ENCODE results near the gene AOC1.
A peak's percentile ranks its signal among the peaks of the same experiment; 100 is the strongest.

The AOC1 gene

GRCh38 chr7:150875791-150876190, 23.5 kb downstream of the AOC1 start:
- TF ChIP-seq SUZ12 (IDR thresholded peaks at IDR 0.05; ENCODE audit: extremely low read depth, insufficient read depth, insufficient read length) (no peak), YY1 (IDR thresholded peaks at IDR 0.05; ENCODE audit: insufficient read depth, insufficient read length) (no peak), ZNF274 (IDR thresholded peaks at IDR 0.05; ENCODE audit: low read depth, low read length) (no peak)
- DNase-seq (ENCODE audit: low read depth, low spot score): no peak
- Histone ChIP-seq H3K4me1 (ENCODE audit: insufficient read depth, insufficient read length) (no peaks in the 10 kb centered on the region), H3K36me3 (ENCODE audit: insufficient read depth, insufficient read length, low read length) (no peaks in the 10 kb centered on the region), H3K9me3 (ENCODE audit: insufficient read depth, low read length) (peaks cover 1% of the 10 kb centered on the region; the same call in 1 of the 2 replicates), H3K4me3 (ENCODE audit: insufficient read length, low read depth) (no peak overlapping the region), H3K27me3 (ENCODE audit: insufficient read depth, insufficient read length) (no peaks in the 10 kb centered on the region), H3K9ac (ENCODE audit: insufficient read length, low read depth) (no peak overlapping the region)

GRCh38 chr7:150876817-150877526, 24.7 kb downstream of the AOC1 start:
- no peaks in the 10 kb centered on the region for H3K27me3 ChIP-seq (ENCODE audit: insufficient read depth, insufficient read length)
- H3K36me3 ChIP-seq (ENCODE audit: insufficient read depth, insufficient read length, low read length): no peaks in the 10 kb centered on the region
- peak; percentile 88 for DNase-seq (ENCODE audit: low read depth, low spot score)
- H3K9me3 ChIP-seq (ENCODE audit: insufficient read depth, low read length): peaks cover 12% of the 10 kb centered on the region; the same call in 1 of the 2 replicates
- TF ChIP-seq ZNF274 (IDR thresholded peaks at IDR 0.05; ENCODE audit: low read depth, low read length) (no peak), SUZ12 (IDR thresholded peaks at IDR 0.05; ENCODE audit: extremely low read depth, insufficient read depth, insufficient read length) (no peak), YY1 (IDR thresholded peaks at IDR 0.05; ENCODE audit: insufficient read depth, insufficient read length) (no peak)
- peak overlapping the region; percentile 57 for H3K9ac ChIP-seq (ENCODE audit: insufficient read length, low read depth)
- H3K4me3 ChIP-seq (ENCODE audit: insufficient read length, low read depth): peak overlapping the region; percentile 16
- no peaks in the 10 kb centered on the region for H3K4me1 ChIP-seq (ENCODE audit: insufficient read depth, insufficient read length)

GRCh38 chr7:150877536-150877935, 25.2 kb downstream of the AOC1 start:
- Histone ChIP-seq H3K4me3 (ENCODE audit: insufficient read length, low read depth) (no peak overlapping the region), H3K27me3 (ENCODE audit: insufficient read depth, insufficient read length) (no peaks in the 10 kb centered on the region), H3K36me3 (ENCODE audit: insufficient read depth, insufficient read length, low read length) (no peaks in the 10 kb centered on the region), H3K9ac (ENCODE audit: insufficient read length, low read depth) (no peak overlapping the region), H3K4me1 (ENCODE audit: insufficient read depth, insufficient read length) (no peaks in the 10 kb centered on the region), H3K9me3 (ENCODE audit: insufficient read depth, low read length) (peaks cover 12% of the 10 kb centered on the region; the same call in 1 of the 2 replicates)
- TF ChIP-seq SUZ12 (IDR thresholded peaks at IDR 0.05; ENCODE audit: extremely low read depth, insufficient read depth, insufficient read length) (no peak), ZNF274 (IDR thresholded peaks at IDR 0.05; ENCODE audit: low read depth, low read length) (no peak), YY1 (IDR thresholded peaks at IDR 0.05; ENCODE audit: insufficient read depth, insufficient read length) (no peak)
- DNase-seq (ENCODE audit: low read depth, low spot score): no peak

DNA sequence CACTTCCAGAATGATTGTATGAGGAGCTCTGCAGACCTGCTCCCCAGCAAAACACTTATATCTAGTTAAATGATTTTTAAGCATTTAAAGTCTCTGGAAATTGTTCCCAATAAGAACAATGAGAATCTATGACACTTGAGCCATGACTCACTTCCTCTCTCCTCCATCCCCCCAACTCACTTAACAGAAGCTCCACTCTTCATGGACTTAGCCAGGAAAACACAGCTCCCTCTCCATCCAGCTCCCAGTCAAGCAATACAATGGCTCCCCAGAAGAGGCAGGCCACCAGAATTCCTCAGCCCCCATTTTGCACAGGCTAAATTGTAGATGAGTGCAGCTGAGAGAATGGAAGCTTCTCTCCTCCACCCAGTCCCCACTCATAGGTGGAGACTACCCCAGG, 27.0 kb downstream of the AOC1 start:
- Histone ChIP-seq H3K9me3 (ENCODE audit: insufficient read depth, low read length) (peaks cover 12% of the 10 kb centered on the region; the same call in 1 of the 2 replicates), H3K36me3 (ENCODE audit: insufficient read depth, insufficient read length, low read length) (no peaks in the 10 kb centered on the region), H3K27me3 (ENCODE audit: insufficient read depth, insufficient read length) (no peaks in the 10 kb centered on the region), H3K9ac (ENCODE audit: insufficient read length, low read depth) (no peak overlapping the region), H3K4me3 (ENCODE audit: insufficient read length, low read depth) (no peak overlapping the region), H3K4me1 (ENCODE audit: insufficient read depth, insufficient read length) (no peaks in the 10 kb centered on the region)
- TF ChIP-seq ZNF274 (IDR thresholded peaks at IDR 0.05; ENCODE audit: low read depth, low read length) (no peak), YY1 (IDR thresholded peaks at IDR 0.05; ENCODE audit: insufficient read depth, insufficient read length) (no peak), SUZ12 (IDR thresholded peaks at IDR 0.05; ENCODE audit: extremely low read depth, insufficient read depth, insufficient read length) (no peak)
- peak; percentile 33 for DNase-seq (ENCODE audit: low read depth, low spot score)

DNA sequence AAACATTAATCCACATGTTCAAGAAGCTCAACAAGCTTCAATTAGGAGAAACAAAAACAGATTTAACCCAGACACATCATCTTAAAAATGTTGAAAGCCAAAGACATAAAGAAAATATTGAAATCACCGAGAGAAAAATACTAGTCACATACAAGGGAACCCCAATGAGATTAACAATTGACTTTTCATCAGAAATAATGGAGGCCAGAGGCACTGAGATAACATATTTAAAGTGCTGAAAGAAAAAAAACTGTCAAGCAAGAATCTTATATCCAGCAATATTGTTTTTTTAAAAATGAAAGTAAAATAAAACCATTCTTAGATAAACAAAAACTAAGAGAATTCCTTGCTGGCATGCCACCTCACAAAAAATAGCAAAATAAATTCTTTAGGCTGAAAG, 28.9 kb downstream of the AOC1 start:
- no peak for DNase-seq (ENCODE audit: low read depth, low spot score)
- TF ChIP-seq YY1 (IDR thresholded peaks at IDR 0.05; ENCODE audit: insufficient read depth, insufficient read length): no peak
- no peak for TF ChIP-seq SUZ12 (IDR thresholded peaks at IDR 0.05; ENCODE audit: extremely low read depth, insufficient read depth, insufficient read length)
- no peak for TF ChIP-seq ZNF274 (IDR thresholded peaks at IDR 0.05; ENCODE audit: low read depth, low read length)
- H3K4me3 ChIP-seq (ENCODE audit: insufficient read length, low read depth): no peak overlapping the region
- no peaks in the 10 kb centered on the region for H3K27me3 ChIP-seq (ENCODE audit: insufficient read depth, insufficient read length)
- H3K9me3 ChIP-seq (ENCODE audit: insufficient read depth, low read length): peaks cover 12% of the 10 kb centered on the region; the same call in 1 of the 2 replicates
- H3K36me3 ChIP-seq (ENCODE audit: insufficient read depth, insufficient read length, low read length): no peaks in the 10 kb centered on the region
- no peaks in the 10 kb centered on the region for H3K4me1 ChIP-seq (ENCODE audit: insufficient read depth, insufficient read length)
- no peak overlapping the region for H3K9ac ChIP-seq (ENCODE audit: insufficient read length, low read depth)

DNA sequence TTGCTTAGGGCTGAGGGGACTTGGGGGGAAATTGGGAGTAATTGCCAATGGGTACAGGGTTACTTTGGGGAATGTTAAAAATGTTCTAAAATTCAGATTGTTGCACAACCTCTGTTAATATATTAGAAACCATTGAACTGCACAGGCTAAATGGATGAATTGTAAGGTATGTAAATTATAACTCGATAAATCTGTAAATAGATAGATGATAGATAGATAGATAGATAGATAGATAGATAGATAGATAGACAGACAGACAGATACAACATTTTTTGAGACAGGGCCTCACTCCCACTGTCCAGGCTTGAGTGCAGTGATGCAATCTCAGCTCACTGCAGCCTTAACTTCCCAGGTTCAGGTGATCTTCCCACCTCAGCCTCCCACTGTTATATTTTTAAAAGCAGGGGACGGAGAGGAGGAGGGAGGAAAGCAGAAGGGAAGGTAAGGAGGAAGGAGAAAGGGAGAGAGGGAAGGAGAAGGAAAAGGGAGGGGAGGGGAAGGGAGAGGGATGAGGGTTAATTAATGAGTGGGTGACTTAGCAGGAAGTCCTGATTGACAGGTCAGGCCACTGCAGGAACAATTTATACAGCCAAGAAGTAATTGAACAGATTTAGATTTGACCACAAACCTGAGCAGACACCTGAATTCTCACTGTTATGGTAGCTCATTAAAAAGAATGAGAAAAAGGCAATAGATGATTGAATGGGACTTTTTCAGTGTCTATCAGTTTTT, 38.7 kb downstream of the AOC1 start:
- Histone ChIP-seq H3K27me3 (ENCODE audit: insufficient read depth, insufficient read length) (no peaks in the 10 kb centered on the region), H3K36me3 (ENCODE audit: insufficient read depth, insufficient read length, low read length) (no peaks in the 10 kb centered on the region), H3K9ac (ENCODE audit: insufficient read length, low read depth) (no peak overlapping the region), H3K9me3 (ENCODE audit: insufficient read depth, low read length) (0 out of 2 replicates have a peak, but pooled peaks cover 3% of the 10 kb centered on the region), H3K4me1 (ENCODE audit: insufficient read depth, insufficient read length) (no peaks in the 10 kb centered on the region), H3K4me3 (ENCODE audit: insufficient read length, low read depth) (no peak overlapping the region)
- no peak for DNase-seq (ENCODE audit: low read depth, low spot score)
- TF ChIP-seq ZNF274 (IDR thresholded peaks at IDR 0.05; ENCODE audit: low read depth, low read length) (no peak), YY1 (IDR thresholded peaks at IDR 0.05; ENCODE audit: insufficient read depth, insufficient read length) (no peak), SUZ12 (IDR thresholded peaks at IDR 0.05; ENCODE audit: extremely low read depth, insufficient read depth, insufficient read length) (no peak)

- no peak for DNase-seq (ENCODE audit: low read depth, low spot score)
- H3K9ac ChIP-seq (ENCODE audit: insufficient read length, low read depth): no peak overlapping the region
- H3K27me3 ChIP-seq (ENCODE audit: insufficient read depth, insufficient read length): no peaks in the 10 kb centered on the region
Observed at GRCh38 chr7:150891740-150892139, 39.4 kb downstream of the AOC1 start.

More at GRCh38 chr7:150891740-150892139, 39.4 kb downstream of the AOC1 start:
- H3K36me3 ChIP-seq (ENCODE audit: insufficient read depth, insufficient read length, low read length): no peaks in the 10 kb centered on the region
- H3K4me1 ChIP-seq (ENCODE audit: insufficient read depth, insufficient read length): no peaks in the 10 kb centered on the region
- no peak overlapping the region for H3K4me3 ChIP-seq (ENCODE audit: insufficient read length, low read depth)
- H3K9me3 ChIP-seq (ENCODE audit: insufficient read depth, low read length): 0 out of 2 replicates have a peak, but pooled peaks cover 3% of the 10 kb centered on the region
- no peak for TF ChIP-seq SUZ12 (IDR thresholded peaks at IDR 0.05; ENCODE audit: extremely low read depth, insufficient read depth, insufficient read length)
- no peak for TF ChIP-seq ZNF274 (IDR thresholded peaks at IDR 0.05; ENCODE audit: low read depth, low read length)
- no peak for TF ChIP-seq YY1 (IDR thresholded peaks at IDR 0.05; ENCODE audit: insufficient read depth, insufficient read length)

Measured in NT2/D1 (cell line).